Suprapubic skin (tissue), 4 donors: ENCODE results near the gene NAA15.

Source experiments
- CTCF ChIP-seq, 2 donors: fragments of 200-600 bp in 1 of 2; fragments of 450-650 bp in 1 of 2; sonication (generic) in 1 of 2; IDR thresholded peaks; one replicate each; pipeline ENCODE4 v1.5.1; 2016 to 2019; ENCODE audit warnings: antibody characterized with exemption in 2 of 2, mild to moderate bottlenecking in 1 of 2, moderate library complexity in 1 of 2
- EP300 ChIP-seq: sonication (generic); formaldehyde crosslinking; IDR thresholded peaks from one replicate; pipeline ENCODE4 v1.6.1; 2017; ENCODE audit warnings: antibody characterized with exemption
- POLR2A ChIP-seq, 2 donors: fragments of 450-650 bp; IDR thresholded peaks; one replicate each; pipeline ENCODE4 v1.6.1; 2017; ENCODE audit warnings: antibody characterized with exemption in 2 of 2, mild to moderate bottlenecking in 2 of 2, moderate library complexity in 2 of 2
- POLR2AphosphoS5 ChIP-seq, 3 donors: sonication (generic); formaldehyde crosslinking; IDR thresholded peaks; one replicate each; pipeline ENCODE4 v1.6.1; 2017; ENCODE audit warnings: antibody characterized with exemption in 3 of 3

DNA sequence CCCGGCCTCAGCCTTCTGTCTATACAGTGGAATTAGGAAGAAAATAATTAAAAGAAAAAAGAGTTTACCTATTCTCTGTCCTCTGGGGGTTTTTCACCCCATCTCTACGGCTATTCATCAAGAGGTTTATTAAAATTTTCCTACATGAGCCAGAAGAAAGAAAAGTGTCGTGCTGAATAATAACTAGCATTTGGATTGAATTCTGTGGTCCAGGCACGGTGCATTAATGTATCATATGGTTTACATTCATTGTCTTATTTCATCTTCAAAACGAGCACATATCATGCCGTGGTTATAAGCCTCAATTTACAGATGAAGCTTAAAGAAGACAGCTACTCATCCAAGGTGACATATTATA is 5.4 kb upstream of the NAA15 start:
- TF ChIP-seq POLR2A (IDR thresholded peaks at IDR 0.05), result no peak
- no peak for TF ChIP-seq CTCF (IDR thresholded peaks at IDR 0.05)
- TF ChIP-seq POLR2AphosphoS5 (IDR thresholded peaks at IDR 0.05), result no peak
- no peak for TF ChIP-seq EP300
